WTC11 (cell line): ENCODE data around the gene EPYC. TPM values are rescaled to one million over a fixed set of nuclear protein-coding genes. Genes with fewer than 3 reads are reported as not detected.

Experiments used
- ATAC-seq: fragments of 200-7000 bp; cut with Tn5 transposase; 2 replicates; pipeline ENCODE4 v1.10.0; 2021; ENCODE audit warnings: mild to moderate bottlenecking, moderate library complexity
- CTCF ChIA-PET: fragments of 300-600 bp; sonication (Branson Sonifier 250); formaldehyde crosslinking; loops from one replicate; lab custom pipeline; 2021; ENCODE audit warnings: antibody characterized with exemption; lab: Charles Lee
- POLR2A ChIA-PET: fragments of 350-600 bp; sonication (Branson Sonifier 250); formaldehyde crosslinking; loops from one replicate; lab custom pipeline; 2021; ENCODE audit warnings: antibody characterized with exemption; lab: Charles Lee
- DNase-seq: peaks from one replicate; pipeline ENCODE4 v3.0.0; 2021; ENCODE audit warnings: low spot score
- H3K27ac Mint-ChIP-seq: 2 replicates; pipeline ENCODE4 v1.8.0; 2021; ENCODE audit warnings: mixed read lengths
- H3K27me3 Mint-ChIP-seq: 2 replicates; pipeline ENCODE4 v1.8.0; 2021; ENCODE audit warnings: low read depth, mild to moderate bottlenecking, moderate library complexity, mixed read lengths
- H3K36me3 Mint-ChIP-seq: 2 replicates; pipeline ENCODE4 v1.8.0; 2021; ENCODE audit warnings: mixed read lengths
- H3K4me1 Mint-ChIP-seq: 2 replicates; pipeline ENCODE4 v1.8.0; 2022; ENCODE audit warnings: mixed read lengths
- H3K4me3 Mint-ChIP-seq: 2 replicates; pipeline ENCODE4 v1.8.0; 2021; ENCODE audit warnings: mild to moderate bottlenecking, moderate library complexity, mixed read lengths
- H3K9me3 Mint-ChIP-seq: 2 replicates; pipeline ENCODE4 v1.8.0; 2021; ENCODE audit warnings: mixed read lengths
- ATF2 ChIP-seq: sonication (generic); formaldehyde crosslinking; IDR thresholded peaks from 2 replicates; pipeline ENCODE4 v1.8.1; 2022; ENCODE audit warnings: low read depth, missing genetic modification reagents, borderline replicate concordance
- CBFB ChIP-seq: sonication (generic); formaldehyde crosslinking; IDR thresholded peaks from 2 replicates; pipeline ENCODE4 v1.8.1; 2022; ENCODE audit warnings: mild to moderate bottlenecking, low read depth, missing genetic modification reagents
- CREB1 ChIP-seq: sonication (generic); formaldehyde crosslinking; IDR thresholded peaks from 2 replicates; pipeline ENCODE4 v1.8.0; 2023; ENCODE audit warnings: mild to moderate bottlenecking, missing genetic modification reagents
- ELF4 ChIP-seq: sonication (generic); formaldehyde crosslinking; IDR thresholded peaks from 2 replicates; pipeline ENCODE4 v1.8.1; 2022; ENCODE audit warnings: low read depth, mild to moderate bottlenecking, moderate library complexity, missing genetic modification reagents
- ERG ChIP-seq: fragments of 250-450 bp; sonication (Bioruptor Pico); IDR thresholded peaks from 2 replicates; pipeline ENCODE4 v1.8.0; 2021; ENCODE audit warnings: mild to moderate bottlenecking
- FOXJ3 ChIP-seq: sonication (generic); formaldehyde crosslinking; IDR thresholded peaks from 2 replicates; pipeline ENCODE4 v1.9.0; 2021; ENCODE audit warnings: missing genetic modification reagents, mild to moderate bottlenecking, borderline replicate concordance
- MYBL2 ChIP-seq: sonication (generic); formaldehyde crosslinking; IDR thresholded peaks from 2 replicates; pipeline ENCODE4 v1.8.1; 2023; ENCODE audit warnings: mild to moderate bottlenecking, moderate library complexity, missing genetic modification reagents
- NR3C1 ChIP-seq: sonication (generic); formaldehyde crosslinking; conservative IDR thresholded peaks from 2 replicates; pipeline ENCODE4 v1.8.1; 2023; ENCODE audit warnings: low read depth, mild to moderate bottlenecking, missing genetic modification reagents
- RELA ChIP-seq: sonication (generic); formaldehyde crosslinking; IDR thresholded peaks from 2 replicates; pipeline ENCODE4 v1.8.1; 2022; ENCODE audit warnings: missing genetic modification reagents, mild to moderate bottlenecking, borderline replicate concordance
- SP1 ChIP-seq: sonication (generic); formaldehyde crosslinking; conservative IDR thresholded peaks from 2 replicates; pipeline ENCODE4 v1.8.1; 2022; ENCODE audit warnings: missing genetic modification reagents
- TCF7 ChIP-seq: sonication (generic); formaldehyde crosslinking; IDR thresholded peaks from 2 replicates; pipeline ENCODE4 v1.8.0; 2022; ENCODE audit warnings: mild to moderate bottlenecking, low read depth, missing genetic modification reagents, moderate library complexity
- TEAD4 ChIP-seq: sonication (generic); formaldehyde crosslinking; IDR thresholded peaks from 2 replicates; pipeline ENCODE4 v1.8.0; 2022; ENCODE audit warnings: mild to moderate bottlenecking, missing genetic modification reagents
- ZNF121 ChIP-seq: sonication (generic); formaldehyde crosslinking; IDR thresholded peaks from 2 replicates; pipeline ENCODE4 v1.8.0; 2023; ENCODE audit warnings: missing genetic modification reagents
- ZNF232 ChIP-seq: sonication (generic); formaldehyde crosslinking; IDR thresholded peaks from 2 replicates; pipeline ENCODE4 v1.8.0; 2022; ENCODE audit warnings: mild to moderate bottlenecking, missing genetic modification reagents
- ZNF317 ChIP-seq: sonication (generic); formaldehyde crosslinking; IDR thresholded peaks from 2 replicates; pipeline ENCODE4 v1.8.1; 2023; ENCODE audit warnings: low read depth, mild to moderate bottlenecking, moderate library complexity, missing genetic modification reagents, borderline replicate concordance
- total RNA-seq: library from RNA; stranded (reverse); gene quantifications from 3 replicates; pipeline ENCODE4 v1.2.3, GENCODE V29; 2021
- TF ChIP-seq, protein P1 (sequence below): sonication (generic); formaldehyde crosslinking; IDR thresholded peaks from 2 replicates; pipeline ENCODE4 v1.8.0; 2022; ENCODE audit warnings: mild to moderate bottlenecking, missing genetic modification reagents
- TF ChIP-seq, protein P2 (sequence below): sonication (generic); formaldehyde crosslinking; IDR thresholded peaks from 2 replicates; pipeline ENCODE4 v1.8.0; 2022; ENCODE audit warnings: mild to moderate bottlenecking, missing genetic modification reagents
- TF ChIP-seq, protein P3 (sequence below): sonication (generic); formaldehyde crosslinking; IDR thresholded peaks from 2 replicates; pipeline ENCODE4 v1.8.1; 2022; ENCODE audit warnings: missing genetic modification reagents, borderline replicate concordance
- TF ChIP-seq, protein P4 (sequence below): sonication (generic); formaldehyde crosslinking; conservative IDR thresholded peaks from 2 replicates; pipeline ENCODE4 v1.8.1; 2022; ENCODE audit warnings: mild to moderate bottlenecking, missing genetic modification reagents

The EPYC gene
- total RNA-seq, 1 experiment from 2014 or later: not detected

DNA sequence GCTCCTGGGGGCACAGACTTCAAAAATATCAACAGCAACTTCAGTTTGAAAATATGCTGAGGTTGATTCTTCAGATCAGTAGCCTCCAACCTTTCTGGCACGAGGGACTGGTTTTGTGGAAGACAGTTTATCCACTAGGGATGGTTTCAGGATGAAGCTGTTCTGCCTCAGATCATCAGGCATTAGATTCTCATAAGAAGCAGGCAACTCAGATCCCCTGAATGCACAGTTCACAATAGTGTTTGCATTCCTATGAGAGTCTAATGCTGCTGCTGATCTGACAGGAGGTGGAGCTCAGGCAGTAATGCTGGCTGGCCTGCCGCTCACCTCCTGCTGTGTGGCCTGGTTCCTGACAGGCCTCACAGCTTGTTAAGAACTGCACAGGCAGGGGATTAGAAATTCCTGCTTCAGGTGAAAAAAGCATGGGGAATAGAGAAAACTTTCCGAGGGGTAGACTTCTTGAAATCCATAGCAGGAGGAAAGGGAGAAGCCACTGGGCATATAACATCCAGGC is 12.8 kb downstream of the EPYC start:
- no peak overlapping the region for H3K4me3 Mint-ChIP-seq
- peaks cover 5% of the 10 kb centered on the region for H3K4me1 Mint-ChIP-seq
- H3K27ac Mint-ChIP-seq: no peak overlapping the region
- ChIA-PET CTCF (no interaction called here), POLR2A (no interaction called here)
- TF ChIP-seq TEAD4 (no peak), TCF7 (CRISPR knock-in tag) (no peak), ZNF121 (CRISPR knock-in tag) (no peak), RELA (CRISPR knock-in tag) (no peak), ZNF232 (CRISPR knock-in tag) (no peak), CBFB (CRISPR knock-in tag) (no peak), NR3C1 (CRISPR knock-in tag) (no peak), ELF4 (no peak), ZNF317 (CRISPR knock-in tag) (no peak), ERG (CRISPR knock-in tag) (no peak), SP1 (CRISPR knock-in tag) (no peak), MYBL2 (CRISPR knock-in tag) (no peak), CREB1 (CRISPR knock-in tag) (no peak), ATF2 (CRISPR knock-in tag) (no peak), FOXJ3 (CRISPR knock-in tag) (no peak)
- TF ChIP-seq, protein P1, sequence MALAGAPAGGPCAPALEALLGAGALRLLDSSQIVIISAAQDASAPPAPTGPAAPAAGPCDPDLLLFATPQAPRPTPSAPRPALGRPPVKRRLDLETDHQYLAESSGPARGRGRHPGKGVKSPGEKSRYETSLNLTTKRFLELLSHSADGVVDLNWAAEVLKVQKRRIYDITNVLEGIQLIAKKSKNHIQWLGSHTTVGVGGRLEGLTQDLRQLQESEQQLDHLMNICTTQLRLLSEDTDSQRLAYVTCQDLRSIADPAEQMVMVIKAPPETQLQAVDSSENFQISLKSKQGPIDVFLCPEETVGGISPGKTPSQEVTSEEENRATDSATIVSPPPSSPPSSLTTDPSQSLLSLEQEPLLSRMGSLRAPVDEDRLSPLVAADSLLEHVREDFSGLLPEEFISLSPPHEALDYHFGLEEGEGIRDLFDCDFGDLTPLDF (CRISPR knock-in tag): no peak
- TF ChIP-seq, protein P2, sequence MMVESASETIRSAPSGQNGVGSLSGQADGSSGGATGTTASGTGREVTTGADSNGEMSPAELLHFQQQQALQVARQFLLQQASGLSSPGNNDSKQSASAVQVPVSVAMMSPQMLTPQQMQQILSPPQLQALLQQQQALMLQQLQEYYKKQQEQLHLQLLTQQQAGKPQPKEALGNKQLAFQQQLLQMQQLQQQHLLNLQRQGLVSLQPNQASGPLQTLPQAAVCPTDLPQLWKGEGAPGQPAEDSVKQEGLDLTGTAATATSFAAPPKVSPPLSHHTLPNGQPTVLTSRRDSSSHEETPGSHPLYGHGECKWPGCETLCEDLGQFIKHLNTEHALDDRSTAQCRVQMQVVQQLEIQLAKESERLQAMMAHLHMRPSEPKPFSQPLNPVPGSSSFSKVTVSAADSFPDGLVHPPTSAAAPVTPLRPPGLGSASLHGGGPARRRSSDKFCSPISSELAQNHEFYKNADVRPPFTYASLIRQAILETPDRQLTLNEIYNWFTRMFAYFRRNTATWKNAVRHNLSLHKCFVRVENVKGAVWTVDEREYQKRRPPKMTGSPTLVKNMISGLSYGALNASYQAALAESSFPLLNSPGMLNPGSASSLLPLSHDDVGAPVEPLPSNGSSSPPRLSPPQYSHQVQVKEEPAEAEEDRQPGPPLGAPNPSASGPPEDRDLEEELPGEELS: no peak
- TF ChIP-seq, protein P3, sequence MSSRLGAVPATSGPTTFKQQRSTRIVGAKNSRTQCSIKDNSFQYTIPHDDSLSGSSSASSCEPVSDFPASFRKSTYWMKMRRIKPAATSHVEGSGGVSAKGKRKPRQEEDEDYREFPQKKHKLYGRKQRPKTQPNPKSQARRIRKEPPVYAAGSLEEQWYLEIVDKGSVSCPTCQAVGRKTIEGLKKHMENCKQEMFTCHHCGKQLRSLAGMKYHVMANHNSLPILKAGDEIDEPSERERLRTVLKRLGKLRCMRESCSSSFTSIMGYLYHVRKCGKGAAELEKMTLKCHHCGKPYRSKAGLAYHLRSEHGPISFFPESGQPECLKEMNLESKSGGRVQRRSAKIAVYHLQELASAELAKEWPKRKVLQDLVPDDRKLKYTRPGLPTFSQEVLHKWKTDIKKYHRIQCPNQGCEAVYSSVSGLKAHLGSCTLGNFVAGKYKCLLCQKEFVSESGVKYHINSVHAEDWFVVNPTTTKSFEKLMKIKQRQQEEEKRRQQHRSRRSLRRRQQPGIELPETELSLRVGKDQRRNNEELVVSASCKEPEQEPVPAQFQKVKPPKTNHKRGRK (CRISPR knock-in tag): no peak
- TF ChIP-seq, protein P4, sequence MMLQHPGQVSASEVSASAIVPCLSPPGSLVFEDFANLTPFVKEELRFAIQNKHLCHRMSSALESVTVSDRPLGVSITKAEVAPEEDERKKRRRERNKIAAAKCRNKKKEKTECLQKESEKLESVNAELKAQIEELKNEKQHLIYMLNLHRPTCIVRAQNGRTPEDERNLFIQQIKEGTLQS (CRISPR knock-in tag): no peak
- no peak; the same call in 1 of the 2 replicates for ATAC-seq
- no peak for DNase-seq
- H3K36me3 Mint-ChIP-seq: peaks cover 13% of the 10 kb centered on the region
- peaks cover 21% of the 10 kb centered on the region for H3K9me3 Mint-ChIP-seq
- H3K27me3 Mint-ChIP-seq: peaks cover 62% of the 10 kb centered on the region
